Astrocyte (in vitro differentiated cells and primary cell): ENCODE measurements around the gene PLPPR1. TPM values are rescaled to one million over a fixed set of nuclear protein-coding genes. Genes with fewer than 3 reads are reported as not detected.

ENCODE experiments used
- DNase-seq: peaks from one replicate; pipeline ENCODE4 v3.0.0-alpha.2; 2010; ENCODE audit warnings: low read depth
- FAIRE-seq: peaks from 2 replicates; lab custom pipeline; 2011; peaks lifted over from hg19 to GRCh38; lab: Jason Lieb, UNC
- H2AFZ ChIP-seq: 2 replicates; pipeline ENCODE4 v1.6.0; 2012; ENCODE audit warnings: low read depth, low read length, inconsistent platforms
- H3K27ac ChIP-seq: 2 replicates; pipeline ENCODE4 v1.5.1; 2011; ENCODE audit warnings: low read depth, low read length, inconsistent platforms
- H3K27me3 ChIP-seq: 2 replicates; pipeline ENCODE4 v1.6.0; 2011; ENCODE audit warnings: low read length, inconsistent platforms; ENCODE audit not compliant: insufficient read depth
- H3K36me3 ChIP-seq: 2 replicates; pipeline ENCODE4 v1.5.1; 2011; ENCODE audit warnings: low read length, inconsistent platforms; ENCODE audit not compliant: insufficient read depth
- H3K4me1 ChIP-seq: 2 replicates; pipeline ENCODE4 v1.5.1; 2011; ENCODE audit warnings: low read length, inconsistent platforms; ENCODE audit not compliant: insufficient read depth
- H3K4me2 ChIP-seq: 2 replicates; pipeline ENCODE4 v1.6.0; 2012; ENCODE audit warnings: low read length, inconsistent platforms
- H3K4me3 ChIP-seq: 2 replicates; pipeline ENCODE4 v1.5.1; 2011; ENCODE audit warnings: low read depth, mild to moderate bottlenecking, low read length, inconsistent platforms; ENCODE audit not compliant: insufficient read depth
- H3K79me2 ChIP-seq: 2 replicates; pipeline ENCODE4 v1.6.0; 2012; ENCODE audit warnings: mild to moderate bottlenecking, low read length, inconsistent platforms; ENCODE audit not compliant: insufficient read depth
- H3K9ac ChIP-seq: 2 replicates; pipeline ENCODE4 v1.6.0; 2012; ENCODE audit warnings: mild to moderate bottlenecking, low read length, inconsistent platforms
- H3K9me3 ChIP-seq: 2 replicates; pipeline ENCODE4 v1.5.1; 2012; ENCODE audit warnings: low read depth, mild to moderate bottlenecking, low read length, inconsistent platforms; ENCODE audit not compliant: insufficient read depth
- H4K20me1 ChIP-seq: 2 replicates; pipeline ENCODE4 v1.6.0; 2012; ENCODE audit warnings: low read length, inconsistent platforms; ENCODE audit not compliant: insufficient read depth
- H3K27ac Mint-ChIP-seq: one replicate; pipeline ENCODE4 v1.8.0; 2021; ENCODE audit warnings: mild to moderate bottlenecking, mixed read lengths; ENCODE audit not compliant: unreplicated experiment
- H3K27me3 Mint-ChIP-seq: one replicate; pipeline ENCODE4 v1.8.0; 2021; ENCODE audit warnings: low read depth, mixed read lengths; ENCODE audit not compliant: unreplicated experiment
- H3K36me3 Mint-ChIP-seq: one replicate; pipeline ENCODE4 v1.8.0; 2021; ENCODE audit warnings: low read depth, mixed read lengths; ENCODE audit not compliant: unreplicated experiment
- H3K4me1 Mint-ChIP-seq: one replicate; pipeline ENCODE4 v1.8.0; 2021; ENCODE audit warnings: low read depth, mixed read lengths; ENCODE audit not compliant: unreplicated experiment
- H3K4me3 Mint-ChIP-seq: one replicate; pipeline ENCODE4 v1.8.0; 2021; ENCODE audit warnings: mild to moderate bottlenecking, moderate library complexity, mixed read lengths; ENCODE audit not compliant: unreplicated experiment
- H3K9me3 Mint-ChIP-seq: one replicate; pipeline ENCODE4 v1.8.0; 2021; ENCODE audit warnings: mild to moderate bottlenecking, mixed read lengths; ENCODE audit not compliant: unreplicated experiment
- EZH2 ChIP-seq: IDR thresholded peaks from 2 replicates; pipeline ENCODE4 v1.6.1; 2012; ENCODE audit warnings: mild to moderate bottlenecking, low read length, inconsistent platforms; ENCODE audit not compliant: insufficient read depth
- total RNA-seq: library from RNA; stranded (reverse); gene quantifications from 2 replicates; pipeline ENCODE4 v1.2.1, GENCODE V29; 2021
- TF ChIP-seq, protein P1 (sequence below): IDR thresholded peaks from 2 replicates; pipeline ENCODE4 v1.5.1; 2011; ENCODE audit warnings: low read depth, mild to moderate bottlenecking, inconsistent platforms, low read length, moderate library complexity; ENCODE audit not compliant: insufficient read depth

PLPPR1 gene
- total RNA-seq, 1 donor from 2014 or later, result not detected

DNA sequence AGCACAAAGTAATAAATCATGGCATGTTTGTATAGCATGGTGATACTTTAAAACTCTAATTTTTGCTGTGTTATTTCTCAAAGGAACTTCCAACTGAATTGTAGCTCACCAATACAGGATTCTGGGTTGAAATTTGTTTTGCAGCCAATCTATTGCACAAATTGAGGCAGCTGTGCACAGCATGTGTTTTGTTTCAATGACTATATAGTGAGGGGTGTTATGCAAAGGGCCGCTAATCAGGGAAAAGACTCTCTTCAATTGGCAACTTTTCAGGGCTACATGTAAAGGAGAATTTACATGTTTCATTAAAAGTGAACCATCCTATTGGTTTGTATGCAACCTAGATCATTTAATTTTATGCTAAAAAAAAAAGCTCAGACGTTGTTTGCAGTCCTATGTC is 44.6 kb downstream of the PLPPR1 start:
- Histone ChIP-seq H3K4me1 (no peaks in the 10 kb centered on the region), H4K20me1 (no peaks in the 10 kb centered on the region), H3K27me3 (no peaks in the 10 kb centered on the region), H3K9ac (no peak overlapping the region), H3K27ac (no peak overlapping the region), H3K4me3 (no peak overlapping the region), H2AFZ (no peak overlapping the region), H3K4me2 (no peak overlapping the region), H3K9me3 (no peaks in the 10 kb centered on the region), H3K79me2 (no peaks in the 10 kb centered on the region), H3K36me3 (no peaks in the 10 kb centered on the region)
- DNase-seq (no peak), FAIRE-seq (no peak)
- no peaks in the 10 kb centered on the region for H3K9me3 Mint-ChIP-seq
- TF ChIP-seq EZH2, result no peak
- TF ChIP-seq, protein P1, sequence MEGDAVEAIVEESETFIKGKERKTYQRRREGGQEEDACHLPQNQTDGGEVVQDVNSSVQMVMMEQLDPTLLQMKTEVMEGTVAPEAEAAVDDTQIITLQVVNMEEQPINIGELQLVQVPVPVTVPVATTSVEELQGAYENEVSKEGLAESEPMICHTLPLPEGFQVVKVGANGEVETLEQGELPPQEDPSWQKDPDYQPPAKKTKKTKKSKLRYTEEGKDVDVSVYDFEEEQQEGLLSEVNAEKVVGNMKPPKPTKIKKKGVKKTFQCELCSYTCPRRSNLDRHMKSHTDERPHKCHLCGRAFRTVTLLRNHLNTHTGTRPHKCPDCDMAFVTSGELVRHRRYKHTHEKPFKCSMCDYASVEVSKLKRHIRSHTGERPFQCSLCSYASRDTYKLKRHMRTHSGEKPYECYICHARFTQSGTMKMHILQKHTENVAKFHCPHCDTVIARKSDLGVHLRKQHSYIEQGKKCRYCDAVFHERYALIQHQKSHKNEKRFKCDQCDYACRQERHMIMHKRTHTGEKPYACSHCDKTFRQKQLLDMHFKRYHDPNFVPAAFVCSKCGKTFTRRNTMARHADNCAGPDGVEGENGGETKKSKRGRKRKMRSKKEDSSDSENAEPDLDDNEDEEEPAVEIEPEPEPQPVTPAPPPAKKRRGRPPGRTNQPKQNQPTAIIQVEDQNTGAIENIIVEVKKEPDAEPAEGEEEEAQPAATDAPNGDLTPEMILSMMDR, result no peak
- no peaks in the 10 kb centered on the region for H3K4me1 Mint-ChIP-seq
- H3K27me3 Mint-ChIP-seq, result no peaks in the 10 kb centered on the region
- H3K4me3 Mint-ChIP-seq, result no peak overlapping the region
- H3K27ac Mint-ChIP-seq, result no peak overlapping the region
- no peaks in the 10 kb centered on the region for H3K36me3 Mint-ChIP-seq

DNA sequence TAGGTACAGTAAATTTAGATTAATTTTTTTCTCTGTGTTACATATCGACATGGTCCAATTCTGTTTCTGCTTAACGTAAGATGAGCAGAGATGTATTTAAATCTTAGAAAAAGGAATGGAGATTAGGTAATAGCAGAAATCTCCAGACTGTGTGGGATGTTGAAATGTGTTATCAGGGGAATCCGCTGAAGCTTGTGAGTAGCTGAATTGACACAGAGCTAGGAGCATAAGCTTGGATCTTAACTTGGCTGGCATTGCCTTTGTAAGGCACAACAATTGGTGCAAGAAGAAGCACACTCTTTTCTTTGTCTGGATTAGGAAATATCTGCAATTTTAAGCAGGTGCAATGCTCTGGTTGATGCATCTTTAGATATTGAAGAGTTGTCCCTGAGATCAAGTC is 53.1 kb downstream of the PLPPR1 start:
- no peak for TF ChIP-seq EZH2
- TF ChIP-seq, protein P1, result no peak
- Mint-ChIP-seq H3K4me1 (no peaks in the 10 kb centered on the region), H3K36me3 (no peaks in the 10 kb centered on the region), H3K4me3 (no peak overlapping the region), H3K9me3 (no peaks in the 10 kb centered on the region), H3K27me3 (no peaks in the 10 kb centered on the region), H3K27ac (no peak overlapping the region)
- H4K20me1 ChIP-seq, result no peaks in the 10 kb centered on the region
- FAIRE-seq (no peak), DNase-seq (no peak)
- H3K27me3 ChIP-seq, result no peaks in the 10 kb centered on the region
- H2AFZ ChIP-seq, result no peak overlapping the region
- H3K4me1 ChIP-seq, result no peaks in the 10 kb centered on the region
- no peak overlapping the region for H3K9ac ChIP-seq
- no peak overlapping the region for H3K27ac ChIP-seq
- no peak overlapping the region for H3K4me3 ChIP-seq
- H3K9me3 ChIP-seq, result no peaks in the 10 kb centered on the region
- no peaks in the 10 kb centered on the region for H3K36me3 ChIP-seq
- no peak overlapping the region for H3K4me2 ChIP-seq
- no peaks in the 10 kb centered on the region for H3K79me2 ChIP-seq

DNA sequence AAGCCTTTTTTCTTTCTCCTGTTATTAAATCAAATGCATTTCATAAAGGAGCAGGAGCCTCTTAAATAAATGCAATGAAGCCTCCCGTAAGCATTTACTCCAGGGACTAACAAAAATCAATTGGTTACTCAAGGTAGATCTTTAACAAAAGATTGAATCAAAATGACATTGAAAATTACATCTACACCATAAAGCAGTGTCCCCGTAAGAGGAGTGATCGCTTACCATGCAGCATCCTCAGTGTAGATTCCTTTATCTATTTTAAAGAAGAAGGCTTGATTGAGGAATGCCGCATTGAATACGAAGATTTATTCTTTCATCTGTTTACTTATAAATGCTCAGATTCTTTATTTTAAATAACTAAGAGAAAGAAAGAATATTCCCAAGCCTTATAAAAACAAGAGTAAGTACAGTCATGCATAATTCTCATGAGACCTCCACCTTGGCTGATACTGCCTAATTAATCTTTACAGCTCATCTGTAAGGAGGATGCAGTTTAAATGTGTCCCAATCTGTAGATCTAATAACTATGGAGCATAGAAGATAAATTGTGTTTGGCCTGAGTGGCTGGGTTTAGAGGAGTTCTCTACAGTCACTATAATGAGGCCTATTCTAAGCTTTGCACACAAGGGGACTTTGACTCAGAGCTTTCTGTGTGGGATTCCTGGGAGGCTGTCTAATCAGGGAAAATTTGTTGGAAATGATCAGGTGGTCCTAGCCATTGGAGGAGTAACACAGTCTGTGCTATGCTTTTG is 55.1 kb downstream of the PLPPR1 start:
- no peaks in the 10 kb centered on the region for H3K27me3 ChIP-seq
- Mint-ChIP-seq H3K36me3 (no peaks in the 10 kb centered on the region), H3K27ac (no peak overlapping the region), H3K9me3 (no peaks in the 10 kb centered on the region), H3K4me3 (no peak overlapping the region), H3K27me3 (no peaks in the 10 kb centered on the region), H3K4me1 (no peaks in the 10 kb centered on the region)
- DNase-seq, result no peak
- H2AFZ ChIP-seq, result no peak overlapping the region
- no peaks in the 10 kb centered on the region for H3K36me3 ChIP-seq
- no peaks in the 10 kb centered on the region for H4K20me1 ChIP-seq
- H3K27ac ChIP-seq, result no peak overlapping the region
- H3K9me3 ChIP-seq, result no peaks in the 10 kb centered on the region
- H3K4me1 ChIP-seq, result no peaks in the 10 kb centered on the region
- no peak for FAIRE-seq
- H3K79me2 ChIP-seq, result no peaks in the 10 kb centered on the region
- no peak overlapping the region for H3K4me3 ChIP-seq
- no peak overlapping the region for H3K9ac ChIP-seq
- no peak for TF ChIP-seq EZH2
- TF ChIP-seq, protein P1, result no peak
- no peak overlapping the region for H3K4me2 ChIP-seq
